Keratinocyte (primary cell): ENCODE measurements around the gene CTXND1.

Source experiments
- CTCF ChIP-seq, 3 experiments: IDR thresholded peaks in 1 of 3; conservative IDR thresholded peaks in 1 of 3; optimal IDR thresholded peaks in 1 of 3; 2 replicates in 2 of 3; 3 replicates in 1 of 3; pipeline versions ENCODE3 to v1.5.1; 2011; ENCODE audit warnings: low read length in 3 of 3, mild to moderate bottlenecking in 3 of 3, moderate library complexity in 2 of 3, control low read depth in 1 of 3, inconsistent platforms in 1 of 3; ENCODE audit not compliant: insufficient read depth in 2 of 3; ENCODE audit errors: extremely low read depth in 1 of 3
- EZH2 ChIP-seq: IDR thresholded peaks from one replicate; pipeline ENCODE4 v1.6.1; 2012; ENCODE audit warnings: inconsistent platforms, mild to moderate bottlenecking, low read length, moderate library complexity

DNA sequence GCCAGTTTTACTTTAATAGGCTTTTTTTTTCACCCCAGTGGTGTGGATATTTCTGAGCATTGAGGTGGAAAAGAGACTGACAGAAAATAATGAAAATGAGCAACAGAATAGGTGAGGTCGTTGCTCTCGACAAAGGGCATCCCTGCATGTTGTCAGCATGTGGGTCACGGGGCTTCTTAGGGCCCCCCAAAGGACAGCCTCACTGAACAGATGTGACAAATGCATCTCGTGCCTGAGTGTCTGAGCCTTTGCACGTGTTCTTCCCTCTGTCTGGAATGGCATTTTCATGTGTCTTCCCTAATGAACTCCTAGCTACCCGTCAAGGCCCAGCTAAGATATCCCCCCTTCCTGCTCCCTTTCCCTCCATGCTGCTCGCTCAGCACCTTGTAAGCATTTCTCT is 67.5 kb downstream of the CTXND1 start:
- no peak for TF ChIP-seq CTCF (optimal IDR thresholded peaks at IDR 0.05 in 1 of 3, IDR thresholded peaks at IDR 0.05 in 1 of 3, conservative IDR thresholded peaks at IDR 0.05 in 1 of 3; ENCODE audit: extremely low read depth in 1 of 3, insufficient read depth in 2 of 3, low read length in 3 of 3)
- no peak for TF ChIP-seq EZH2
